ENCODE measurements around the gene RNF6. TPM values are rescaled to one million over a fixed set of nuclear protein-coding genes. Genes with fewer than 3 reads are reported as not detected.
"Not testable (repeated sequence)": the region's sequence is repeated elsewhere in the genome, so short reads cannot be mapped to it uniquely, and the experiment has no call there.

The RNF6 gene
- total and polyA plus RNA-seq, 9 donors, result 20.6 to 36.9 (median 27.5) TPM

GRCh38 chr13:26253787-26254582, 31.9 kb upstream of the RNF6 start, which contains the start of gene CDK8:
Gene CDK8, plus strand, starts transcription at chr13:26254129. Its CDS starts 513 bp downstream, at chr13:26254642.
- no peaks in the 10 kb centered on the region for H3K36me3 ChIP-seq (ENCODE audit: control insufficient read depth, insufficient read depth, low read length)
- WGBS (ENCODE audit: insufficient coverage), result 0% methylated on average over 41 of the region's 79 CpGs
- H3K9me3 ChIP-seq (replicated peaks; ENCODE audit: control insufficient read depth, low read depth, low read length), result no peaks in the 10 kb centered on the region
- peak within 1 kb of the TSS; percentile 95 for H3K27ac ChIP-seq (ENCODE audit: low read length)
- H3K27me3 ChIP-seq (ENCODE audit: control insufficient read depth, insufficient read depth, low read length), result peaks cover 2% of the 10 kb centered on the region
- peak; percentile 98 for DNase-seq
- H3K4me3 ChIP-seq (ENCODE audit: low read length), result peak within 1 kb of the TSS; percentile 88
- H3K4me1 ChIP-seq (ENCODE audit: control insufficient read depth, insufficient read depth, low read length), result peaks cover 2% of the 10 kb centered on the region

DNA sequence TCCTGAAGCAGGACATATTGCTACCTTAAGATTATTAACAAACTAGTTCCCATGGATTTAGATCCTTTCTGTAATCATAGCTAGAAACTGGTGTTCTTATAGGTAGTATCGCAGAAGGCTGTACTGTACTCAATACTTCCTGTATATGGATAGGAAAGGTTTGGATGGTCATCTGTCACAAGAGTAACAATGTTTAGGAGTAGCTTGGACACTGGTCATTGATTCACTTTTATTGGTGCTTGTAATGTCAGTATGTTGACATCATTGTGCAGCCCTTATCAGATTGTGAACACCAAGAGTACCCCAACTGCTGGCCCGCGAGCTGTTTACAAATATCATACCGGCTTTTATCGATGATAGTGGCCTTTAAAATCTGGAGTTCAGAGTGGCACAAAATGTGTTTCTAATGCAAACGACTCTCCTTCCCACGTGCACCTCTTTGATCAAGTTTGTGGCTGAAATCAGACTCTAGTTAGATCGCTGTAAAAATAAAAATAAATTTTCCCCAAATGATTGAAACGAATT, 31.2 kb upstream of the RNF6 start:
- H3K27ac ChIP-seq (ENCODE audit: low read length), result no peak overlapping the region
- peaks cover 2% of the 10 kb centered on the region for H3K4me1 ChIP-seq (ENCODE audit: control insufficient read depth, insufficient read depth, low read length)
- no CpG with 5 or more reads among the region's 9 CpGs for WGBS (ENCODE audit: insufficient coverage)
- no peaks in the 10 kb centered on the region for H3K9me3 ChIP-seq (replicated peaks; ENCODE audit: control insufficient read depth, low read depth, low read length)
- H3K4me3 ChIP-seq (ENCODE audit: low read length), result peak overlapping the region; percentile 88
- peaks cover 2% of the 10 kb centered on the region for H3K27me3 ChIP-seq (ENCODE audit: control insufficient read depth, insufficient read depth, low read length)
- H3K36me3 ChIP-seq (ENCODE audit: control insufficient read depth, insufficient read depth, low read length), result no peaks in the 10 kb centered on the region
- DNase-seq, result no peak

- DNase-seq; H3K4me3 ChIP-seq (ENCODE audit: low read length); H3K27me3 ChIP-seq (ENCODE audit: control insufficient read depth, insufficient read depth, low read length); H3K9me3 ChIP-seq (replicated peaks; ENCODE audit: control insufficient read depth, low read depth, low read length); H3K4me1 ChIP-seq (ENCODE audit: control insufficient read depth, insufficient read depth, low read length); H3K36me3 ChIP-seq (ENCODE audit: control insufficient read depth, insufficient read depth, low read length); H3K27ac ChIP-seq (ENCODE audit: low read length): not testable (repeated sequence)
- no CpG with 5 or more reads among the region's 4 CpGs for WGBS (ENCODE audit: insufficient coverage)
Measured at GRCh38 chr13:26252006-26252405, 29.9 kb upstream of the RNF6 start.

DNA sequence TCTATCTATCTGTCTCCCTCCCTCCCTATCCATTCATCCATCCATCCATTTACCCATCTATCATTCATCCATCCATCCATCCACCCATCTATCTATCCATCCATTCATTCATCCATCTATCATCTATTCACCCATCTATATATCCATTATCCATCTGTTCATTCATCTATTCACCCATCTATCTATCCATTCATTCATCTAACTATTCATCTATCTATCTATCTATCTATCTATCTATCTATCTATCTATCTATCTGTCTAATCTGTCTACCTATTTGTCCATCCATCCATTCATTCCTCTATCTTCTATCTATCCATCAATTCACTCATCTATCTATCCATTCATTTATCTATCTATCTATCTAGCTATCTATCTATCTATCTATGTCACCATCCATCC, 27.4 kb upstream of the RNF6 start:
- no peak overlapping the region for H3K4me3 ChIP-seq (ENCODE audit: low read length)
- H3K4me1 ChIP-seq (ENCODE audit: control insufficient read depth, insufficient read depth, low read length), result peaks cover 2% of the 10 kb centered on the region
- H3K9me3 ChIP-seq (replicated peaks; ENCODE audit: control insufficient read depth, low read depth, low read length), result no peaks in the 10 kb centered on the region
- H3K36me3 ChIP-seq (ENCODE audit: control insufficient read depth, insufficient read depth, low read length), result no peaks in the 10 kb centered on the region
- H3K27ac ChIP-seq (ENCODE audit: low read length), result no peak overlapping the region
- DNase-seq, result no peak
- H3K27me3 ChIP-seq (ENCODE audit: control insufficient read depth, insufficient read depth, low read length), result peaks cover 2% of the 10 kb centered on the region

DNA sequence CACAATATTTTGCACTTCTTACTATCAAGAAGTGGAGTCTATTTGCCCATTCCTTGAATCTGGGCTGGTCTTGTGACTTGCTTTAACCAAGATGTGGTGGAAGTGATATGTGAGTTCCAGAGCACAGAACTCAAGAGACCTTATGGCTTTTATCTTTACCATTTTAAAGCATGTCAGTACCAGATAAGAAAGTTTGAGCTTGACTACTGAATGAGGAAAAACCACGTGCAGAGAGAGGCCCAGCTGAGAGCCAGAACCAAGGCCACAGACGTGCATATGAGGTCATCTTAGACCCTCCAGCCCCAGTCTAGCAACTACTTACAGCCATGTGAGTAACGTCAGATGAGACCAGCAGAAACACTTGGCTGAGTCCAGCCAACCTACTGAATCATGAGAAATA, 25.5 kb upstream of the RNF6 start:
- no peak for DNase-seq
- Histone ChIP-seq H3K36me3 (ENCODE audit: control insufficient read depth, insufficient read depth, low read length) (no peaks in the 10 kb centered on the region), H3K27ac (ENCODE audit: low read length) (no peak overlapping the region), H3K27me3 (ENCODE audit: control insufficient read depth, insufficient read depth, low read length) (peaks cover 2% of the 10 kb centered on the region), H3K4me3 (ENCODE audit: low read length) (no peak overlapping the region), H3K9me3 (replicated peaks; ENCODE audit: control insufficient read depth, low read depth, low read length) (peaks cover 2% of the 10 kb centered on the region), H3K4me1 (ENCODE audit: control insufficient read depth, insufficient read depth, low read length) (no peaks in the 10 kb centered on the region)
- WGBS (ENCODE audit: insufficient coverage), result no CpG with 5 or more reads among the region's 3 CpGs

DNA sequence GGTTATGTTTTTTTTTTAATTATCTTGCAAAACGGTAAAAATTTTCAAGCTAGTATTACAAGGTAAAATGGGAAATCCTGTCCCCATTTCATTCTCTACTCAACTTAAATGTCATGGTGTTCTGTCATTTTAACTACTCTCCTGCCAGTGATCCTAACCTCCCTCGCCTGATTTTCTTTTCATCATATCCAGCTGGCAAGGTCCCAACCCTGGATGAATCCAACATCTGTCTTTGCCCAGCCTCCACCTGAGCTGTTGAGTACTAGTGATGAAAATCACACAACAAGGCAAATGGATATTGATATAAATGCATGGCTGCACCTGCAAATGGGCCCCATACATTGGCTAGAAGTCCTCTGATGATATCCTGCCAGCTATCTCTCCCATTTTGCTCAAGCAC, 24.9 kb upstream of the RNF6 start:
- peaks cover 7% of the 10 kb centered on the region for H3K9me3 ChIP-seq (replicated peaks; ENCODE audit: control insufficient read depth, low read depth, low read length)
- peaks cover 2% of the 10 kb centered on the region for H3K27me3 ChIP-seq (ENCODE audit: control insufficient read depth, insufficient read depth, low read length)
- no peak overlapping the region for H3K27ac ChIP-seq (ENCODE audit: low read length)
- no peaks in the 10 kb centered on the region for H3K4me1 ChIP-seq (ENCODE audit: control insufficient read depth, insufficient read depth, low read length)
- no CpG with 5 or more reads among the region's 2 CpGs for WGBS (ENCODE audit: insufficient coverage)
- no peaks in the 10 kb centered on the region for H3K36me3 ChIP-seq (ENCODE audit: control insufficient read depth, insufficient read depth, low read length)
- no peak overlapping the region for H3K4me3 ChIP-seq (ENCODE audit: low read length)
- DNase-seq, result no peak

DNA sequence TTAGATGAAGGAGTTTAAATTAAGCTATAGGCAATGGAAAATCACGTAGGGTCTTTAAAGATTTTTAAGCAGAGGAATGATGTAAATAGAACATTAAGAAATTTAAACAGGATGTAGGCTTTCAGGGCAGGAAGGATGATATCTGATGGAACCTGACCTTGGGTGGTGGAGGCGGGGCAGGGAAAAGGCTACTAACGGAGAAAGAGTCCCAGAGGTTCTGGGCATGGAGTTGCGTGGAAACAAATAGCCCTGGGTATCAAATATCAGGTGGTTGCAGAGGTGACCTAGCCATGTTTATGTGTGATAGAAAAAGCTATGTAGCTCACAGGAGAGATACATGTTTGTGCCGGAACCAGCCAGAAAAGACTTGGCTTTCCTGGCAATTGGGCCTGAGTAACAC, 24.0 kb upstream of the RNF6 start:
- Histone ChIP-seq H3K36me3 (ENCODE audit: control insufficient read depth, insufficient read depth, low read length) (no peaks in the 10 kb centered on the region), H3K4me1 (ENCODE audit: control insufficient read depth, insufficient read depth, low read length) (no peaks in the 10 kb centered on the region), H3K4me3 (ENCODE audit: low read length) (no peak overlapping the region), H3K27me3 (ENCODE audit: control insufficient read depth, insufficient read depth, low read length) (peaks cover 2% of the 10 kb centered on the region), H3K27ac (ENCODE audit: low read length) (no peak overlapping the region), H3K9me3 (replicated peaks; ENCODE audit: control insufficient read depth, low read depth, low read length) (peaks cover 7% of the 10 kb centered on the region)
- 65% methylated on average over 4 of the region's 5 CpGs for WGBS (ENCODE audit: insufficient coverage)
- DNase-seq, result no peak

GRCh38 chr13:26236296-26236695, 14.2 kb upstream of the RNF6 start:
- Histone ChIP-seq H3K4me1 (ENCODE audit: control insufficient read depth, insufficient read depth, low read length) (no peaks in the 10 kb centered on the region), H3K9me3 (replicated peaks; ENCODE audit: control insufficient read depth, low read depth, low read length) (no peaks in the 10 kb centered on the region), H3K27me3 (ENCODE audit: control insufficient read depth, insufficient read depth, low read length) (no peaks in the 10 kb centered on the region), H3K36me3 (ENCODE audit: control insufficient read depth, insufficient read depth, low read length) (no peaks in the 10 kb centered on the region), H3K27ac (ENCODE audit: low read length) (no peak overlapping the region), H3K4me3 (ENCODE audit: low read length) (no peak overlapping the region)
- DNase-seq, result no peak
- WGBS (ENCODE audit: insufficient coverage), result no CpG with 5 or more reads among the region's 1 CpG

DNA sequence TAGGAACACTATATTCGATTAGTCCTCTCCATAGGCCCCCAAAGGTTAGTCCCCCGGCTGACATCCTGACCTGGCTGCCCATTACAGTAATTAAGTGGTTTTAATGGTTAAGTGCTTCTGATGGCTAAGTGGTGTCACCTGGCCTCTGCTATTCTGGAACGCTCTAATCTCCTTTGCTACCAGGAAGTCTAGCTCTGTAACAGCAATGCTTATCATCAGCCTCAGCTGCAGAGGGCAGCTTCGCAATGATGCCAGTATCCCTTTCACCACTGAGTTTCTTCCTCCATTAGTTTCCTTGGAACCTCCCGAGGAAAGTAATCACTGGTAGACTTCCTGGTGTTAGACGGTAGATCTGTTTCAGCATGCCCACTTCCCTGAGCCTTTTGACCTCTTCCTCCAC, 8.6 kb upstream of the RNF6 start:
- no peak overlapping the region for H3K27ac ChIP-seq (ENCODE audit: low read length)

GRCh38 chr13:26229080-26229615, 7.0 kb upstream of the RNF6 start:
- Histone ChIP-seq H3K27ac (ENCODE audit: low read length) (no peak overlapping the region), H3K4me1 (ENCODE audit: control insufficient read depth, insufficient read depth, low read length) (peaks cover 24% of the 10 kb centered on the region), H3K27me3 (ENCODE audit: control insufficient read depth, insufficient read depth, low read length) (no peaks in the 10 kb centered on the region), H3K9me3 (replicated peaks; ENCODE audit: control insufficient read depth, low read depth, low read length) (no peaks in the 10 kb centered on the region), H3K36me3 (ENCODE audit: control insufficient read depth, insufficient read depth, low read length) (no peaks in the 10 kb centered on the region), H3K4me3 (ENCODE audit: low read length) (no peak overlapping the region)
- WGBS (ENCODE audit: insufficient coverage), result 85% methylated on average over 7 of the region's 13 CpGs
- DNase-seq, result no peak

More for the DNA sequence above, 8.6 kb upstream of the RNF6 start:
- H3K27me3 ChIP-seq (ENCODE audit: control insufficient read depth, insufficient read depth, low read length), result no peaks in the 10 kb centered on the region
- peaks cover 24% of the 10 kb centered on the region for H3K4me1 ChIP-seq (ENCODE audit: control insufficient read depth, insufficient read depth, low read length)
- H3K4me3 ChIP-seq (ENCODE audit: low read length), result no peak overlapping the region
- DNase-seq, result no peak
- H3K9me3 ChIP-seq (replicated peaks; ENCODE audit: control insufficient read depth, low read depth, low read length), result no peaks in the 10 kb centered on the region
- no peaks in the 10 kb centered on the region for H3K36me3 ChIP-seq (ENCODE audit: control insufficient read depth, insufficient read depth, low read length)
- 51% methylated on average over 5 of the region's 6 CpGs for WGBS (ENCODE audit: insufficient coverage)

Data from muscle of leg (tissue), 11 donors.